Lung (tissue), 12 donors: Measurements from ENCODE around the gene RND3. TPM values are rescaled to one million over a fixed set of nuclear protein-coding genes. Genes with fewer than 3 reads are reported as not detected.

Experiments used
- ATAC-seq: fragments of 200-7000 bp; cut with Tn5 transposase; one replicate; pipeline ENCODE4 v1.9.1; 2020; ENCODE audit warnings: moderate number of reproducible peaks; ENCODE audit not compliant: insufficient read depth, low FRiP score
- DNase-seq, 3 donors: peaks; one replicate each; pipeline ENCODE4 v3.0.0-alpha.2; 2013 to 2017
- H3K27ac ChIP-seq, 2 donors: one replicate each; pipeline ENCODE4 v1.5.1; 2013; ENCODE audit warnings: mild to moderate bottlenecking in 2 of 2, moderate library complexity in 2 of 2, control low read depth in 1 of 2, inconsistent platforms in 1 of 2, low read depth in 1 of 2, low read length in 1 of 2
- H3K27me3 ChIP-seq, 3 donors: one replicate each; pipeline ENCODE4 v1.5.1; 2013; ENCODE audit warnings: low read length in 2 of 3; ENCODE audit not compliant: control insufficient read depth in 3 of 3, insufficient read depth in 3 of 3
- H3K36me3 ChIP-seq, 4 donors: one replicate each; pipeline ENCODE4 v1.5.1; 2013; ENCODE audit warnings: low read length in 4 of 4, mild to moderate bottlenecking in 1 of 4, moderate library complexity in 1 of 4; ENCODE audit not compliant: control insufficient read depth in 4 of 4, insufficient read depth in 4 of 4
- H3K4me1 ChIP-seq, 5 donors: one replicate each; pipeline ENCODE4 v1.5.1; 2013; ENCODE audit warnings: low read length in 5 of 5, mild to moderate bottlenecking in 2 of 5, moderate library complexity in 1 of 5; ENCODE audit not compliant: control insufficient read depth in 5 of 5, insufficient read depth in 5 of 5
- H3K4me3 ChIP-seq: one replicate; pipeline ENCODE4 v1.5.1; 2013; ENCODE audit warnings: mild to moderate bottlenecking, control low read depth, moderate library complexity
- H3K9ac ChIP-seq, 2 donors: one replicate each; pipeline ENCODE4 v1.5.1; 2013; ENCODE audit warnings: low read length in 2 of 2, control low read depth in 1 of 2; ENCODE audit not compliant: insufficient read depth in 1 of 2
- H3K9me3 ChIP-seq, 4 donors: one replicate each; pipeline ENCODE4 v1.5.1; 2013; ENCODE audit warnings: low read length in 3 of 4, mild to moderate bottlenecking in 1 of 4, moderate library complexity in 1 of 4; ENCODE audit not compliant: control insufficient read depth in 4 of 4, insufficient read depth in 3 of 4
- CTCF ChIP-seq: IDR thresholded peaks from 2 replicates; pipeline ENCODE4 v1.5.1; 2012; ENCODE audit warnings: mild to moderate bottlenecking; ENCODE audit errors: control extremely low read depth, extremely low read depth
- WGBS, 2 donors: extraction: QIAGEN DNeasy Blood & Tissue Kit; methylation state at CpG; one replicate each; pipeline ENCODE4 v1.1.7; 2013; 5-methylcytosine and 5-hydroxymethylcytosine counted together
- polyA plus RNA-seq, 2 donors: library from polyadenylated mRNA; stranded (reverse); fragments of 200-250 nt; gene quantifications; one replicate each; pipeline ENCODE4 v1.2.1, GENCODE V29; 2013
- total RNA-seq, 2 donors: library from RNA; depleted of rRNA in 1 of 2; stranded (reverse); fragments of >200 nt in 1 of 2; gene quantifications; one replicate each; pipeline ENCODE4 v1.2.1, GENCODE V29; 2014 to 2021
- donor health status: control.
- donor health status: control.
- donor health status: Bipolar disorder and iron deficiency.
- donor health status: healthy.
- donor health status: DM: yes; HTN: yes; CAD: no.

RND3 gene
- total and polyA plus RNA-seq, 4 donors: 23.5 to 43.7 (median 33.4) TPM

- 35% methylated on average over 3 of the region's 3 CpGs for WGBS, 2 donors
- Histone ChIP-seq H3K4me3 (no peak overlapping the region), H3K36me3 (no peaks in the 10 kb centered on the region), H3K9ac (no peak overlapping the region), H3K27ac (no peak overlapping the region), H3K27me3 (no peaks in the 10 kb centered on the region), H3K9me3 (peaks cover 0 to 2% (median 0%) of the 10 kb centered on the region in 4 donors), H3K4me1 (no peaks in the 10 kb centered on the region)
- no peak for DNase-seq
- no peak for TF ChIP-seq CTCF
- ATAC-seq: no peak
These were observed 37.6 kb downstream of the RND3 start for GRCh38 chr2:150449856-150450255.

GRCh38 chr2:150445398-150445797 lies 42.1 kb downstream of the RND3 start:
- ATAC-seq: no peak
- H3K27ac ChIP-seq: no peak overlapping the region
- peaks cover 0 to 2% (median 0%) of the 10 kb centered on the region in 4 donors for H3K9me3 ChIP-seq
- DNase-seq: no peak
- H3K36me3 ChIP-seq: no peaks in the 10 kb centered on the region
- H3K4me3 ChIP-seq: no peak overlapping the region
- WGBS, 2 donors: 80 to 85% methylated on average over 1 of the region's 1 CpG
- H3K27me3 ChIP-seq: no peaks in the 10 kb centered on the region
- peaks cover 0 to 8% (median 0%) of the 10 kb centered on the region in 5 donors for H3K4me1 ChIP-seq
- no peak overlapping the region for H3K9ac ChIP-seq
- TF ChIP-seq CTCF: no peak

GRCh38 chr2:150442484-150442883 lies 45.0 kb downstream of the RND3 start:
- Histone ChIP-seq H3K27me3 (no peaks in the 10 kb centered on the region), H3K4me1 (peaks cover 0 to 17% (median 0%) of the 10 kb centered on the region in 5 donors), H3K4me3 (no peak overlapping the region), H3K9me3 (peaks cover 0 to under 1% (median 0%) of the 10 kb centered on the region in 4 donors), H3K9ac (no peak overlapping the region), H3K36me3 (no peaks in the 10 kb centered on the region), H3K27ac (no peak overlapping the region)
- no peak for TF ChIP-seq CTCF
- no peak for ATAC-seq
- WGBS, 2 donors: 85 to 89% methylated on average over 1 of the region's 1 CpG
- DNase-seq: no peak

- Histone ChIP-seq H3K27ac (no peak overlapping the region), H3K9me3 (no peaks in the 10 kb centered on the region), H3K27me3 (no peaks in the 10 kb centered on the region), H3K4me3 (no peak overlapping the region), H3K9ac (no peak overlapping the region), H3K36me3 (no peaks in the 10 kb centered on the region), H3K4me1 (peaks cover 0 to 19% (median 0%) of the 10 kb centered on the region in 5 donors)
- no peak for TF ChIP-seq CTCF
- peak in 2 of 3 donors; percentile 73 to 85 for DNase-seq
- no peak for ATAC-seq
- 68% methylated on average over 2 of the region's 2 CpGs for WGBS, 2 donors
These were observed 45.7 kb downstream of the RND3 start for GRCh38 chr2:150441784-150442183.
